ENCODE measurements around the gene PRICKLE1.

The PRICKLE1 gene

GRCh38 chr12:42442311-42442759 is 147.2 kb downstream of the PRICKLE1 start:
- Histone ChIP-seq H3K79me2 (ENCODE audit: insufficient read depth, low read depth) (no peaks in the 10 kb centered on the region), H2AFZ (ENCODE audit: low read depth) (no peak overlapping the region), H3K27ac (no peak overlapping the region), H3K4me1 (ENCODE audit: low read depth, poor library complexity, severe bottlenecking) (no peaks in the 10 kb centered on the region), H3K9ac (no peak overlapping the region), H3K4me2 (no peak overlapping the region), H3K4me3 (IDR thresholded peaks at IDR 0.05; ENCODE audit: insufficient read depth, low read depth, low read length) (no peak overlapping the region), H3K36me3 (ENCODE audit: insufficient read depth) (peaks cover 4% of the 10 kb centered on the region; the same call in 1 of the 2 replicates), H3K27me3 (ENCODE audit: insufficient read depth, low read depth) (no peaks in the 10 kb centered on the region), H4K20me1 (ENCODE audit: insufficient read depth) (no peaks in the 10 kb centered on the region)
- TF ChIP-seq, protein P1, sequence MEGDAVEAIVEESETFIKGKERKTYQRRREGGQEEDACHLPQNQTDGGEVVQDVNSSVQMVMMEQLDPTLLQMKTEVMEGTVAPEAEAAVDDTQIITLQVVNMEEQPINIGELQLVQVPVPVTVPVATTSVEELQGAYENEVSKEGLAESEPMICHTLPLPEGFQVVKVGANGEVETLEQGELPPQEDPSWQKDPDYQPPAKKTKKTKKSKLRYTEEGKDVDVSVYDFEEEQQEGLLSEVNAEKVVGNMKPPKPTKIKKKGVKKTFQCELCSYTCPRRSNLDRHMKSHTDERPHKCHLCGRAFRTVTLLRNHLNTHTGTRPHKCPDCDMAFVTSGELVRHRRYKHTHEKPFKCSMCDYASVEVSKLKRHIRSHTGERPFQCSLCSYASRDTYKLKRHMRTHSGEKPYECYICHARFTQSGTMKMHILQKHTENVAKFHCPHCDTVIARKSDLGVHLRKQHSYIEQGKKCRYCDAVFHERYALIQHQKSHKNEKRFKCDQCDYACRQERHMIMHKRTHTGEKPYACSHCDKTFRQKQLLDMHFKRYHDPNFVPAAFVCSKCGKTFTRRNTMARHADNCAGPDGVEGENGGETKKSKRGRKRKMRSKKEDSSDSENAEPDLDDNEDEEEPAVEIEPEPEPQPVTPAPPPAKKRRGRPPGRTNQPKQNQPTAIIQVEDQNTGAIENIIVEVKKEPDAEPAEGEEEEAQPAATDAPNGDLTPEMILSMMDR (conservative IDR thresholded peaks at IDR 0.05; ENCODE audit: low read depth, low read length) = no peak

- no peaks in the 10 kb centered on the region for H3K79me2 ChIP-seq (ENCODE audit: insufficient read depth, low read depth)
- no peaks in the 10 kb centered on the region for H4K20me1 ChIP-seq (ENCODE audit: insufficient read depth)
- TF ChIP-seq, protein P1 (conservative IDR thresholded peaks at IDR 0.05; ENCODE audit: low read depth, low read length) = no peak
- no peak overlapping the region for H3K4me2 ChIP-seq
- H2AFZ ChIP-seq (ENCODE audit: low read depth) = no peak overlapping the region
- no peaks in the 10 kb centered on the region for H3K4me1 ChIP-seq (ENCODE audit: low read depth, poor library complexity, severe bottlenecking)
- H3K36me3 ChIP-seq (ENCODE audit: insufficient read depth) = peaks cover 4% of the 10 kb centered on the region; the same call in 1 of the 2 replicates
- H3K27ac ChIP-seq = no peak overlapping the region
- H3K4me3 ChIP-seq (IDR thresholded peaks at IDR 0.05; ENCODE audit: insufficient read depth, low read depth, low read length) = no peak overlapping the region
- no peak overlapping the region for H3K9ac ChIP-seq
- H3K27me3 ChIP-seq (ENCODE audit: insufficient read depth, low read depth) = no peaks in the 10 kb centered on the region
Measured at GRCh38 chr12:42440608-42441007, 148.9 kb downstream of the PRICKLE1 start.

DNA sequence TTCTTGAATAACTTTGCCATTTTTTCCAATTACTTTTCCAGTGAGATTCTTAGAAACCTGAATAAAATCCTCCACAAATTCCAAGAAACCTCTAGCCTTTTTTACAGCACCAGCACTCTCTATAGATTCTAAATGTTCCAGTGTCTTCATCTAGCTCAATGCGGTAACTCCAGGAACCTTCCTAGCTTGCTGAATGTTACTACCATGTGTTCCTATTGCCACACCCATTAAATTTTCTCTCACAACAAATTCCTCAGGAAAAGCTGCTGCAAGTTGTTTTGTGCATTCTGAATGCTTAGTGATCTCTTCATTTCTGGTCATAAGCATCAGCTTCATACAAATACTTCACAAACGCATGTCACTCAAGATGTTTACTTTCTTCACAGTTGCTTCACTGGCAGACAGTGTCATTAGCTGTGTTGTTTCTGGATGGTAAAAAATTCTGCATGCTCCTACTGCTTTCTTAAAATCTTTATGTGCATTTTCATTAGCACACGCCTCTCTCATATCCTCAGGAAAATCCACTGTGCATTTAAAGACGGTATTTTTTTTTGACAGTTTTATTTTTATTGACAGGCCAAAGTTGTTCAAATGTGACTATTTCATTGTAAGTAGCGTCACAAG is 156.9 kb downstream of the PRICKLE1 start:
- Histone ChIP-seq H3K36me3 (ENCODE audit: insufficient read depth) (no peaks in the 10 kb centered on the region), H3K27ac (no peak overlapping the region), H2AFZ (ENCODE audit: low read depth) (no peak overlapping the region), H4K20me1 (ENCODE audit: insufficient read depth) (no peaks in the 10 kb centered on the region), H3K27me3 (ENCODE audit: insufficient read depth, low read depth) (no peaks in the 10 kb centered on the region), H3K4me2 (no peak overlapping the region), H3K4me3 (IDR thresholded peaks at IDR 0.05; ENCODE audit: insufficient read depth, low read depth, low read length) (no peak overlapping the region), H3K9ac (no peak overlapping the region), H3K4me1 (ENCODE audit: low read depth, poor library complexity, severe bottlenecking) (no peaks in the 10 kb centered on the region), H3K79me2 (ENCODE audit: insufficient read depth, low read depth) (no peaks in the 10 kb centered on the region)
- TF ChIP-seq, protein P1 (conservative IDR thresholded peaks at IDR 0.05; ENCODE audit: low read depth, low read length) = no peak

GRCh38 chr12:42428850-42429249 is 160.7 kb downstream of the PRICKLE1 start:
- Histone ChIP-seq H3K4me2 (no peak overlapping the region), H3K27ac (no peak overlapping the region), H4K20me1 (ENCODE audit: insufficient read depth) (no peaks in the 10 kb centered on the region), H2AFZ (ENCODE audit: low read depth) (no peak overlapping the region), H3K9ac (no peak overlapping the region), H3K27me3 (ENCODE audit: insufficient read depth, low read depth) (no peaks in the 10 kb centered on the region), H3K79me2 (ENCODE audit: insufficient read depth, low read depth) (no peaks in the 10 kb centered on the region), H3K4me1 (ENCODE audit: low read depth, poor library complexity, severe bottlenecking) (no peaks in the 10 kb centered on the region), H3K36me3 (ENCODE audit: insufficient read depth) (no peaks in the 10 kb centered on the region), H3K4me3 (IDR thresholded peaks at IDR 0.05; ENCODE audit: insufficient read depth, low read depth, low read length) (no peak overlapping the region)
- TF ChIP-seq, protein P1 (conservative IDR thresholded peaks at IDR 0.05; ENCODE audit: low read depth, low read length) = no peak
